ENCODE data around the gene MRPS6.

MRPS6 gene

GRCh38 chr21:34046917-34047316, 26.5 kb upstream of the MRPS6 start:
- no peaks in the 10 kb centered on the region for H3K9me3 Mint-ChIP-seq
- H3K27ac Mint-ChIP-seq = no peak overlapping the region
- ATAC-seq = no peak
- DNase-seq = no peak
- H3K36me3 Mint-ChIP-seq (ENCODE audit: low read depth) = no peaks in the 10 kb centered on the region
- H3K4me3 Mint-ChIP-seq = no peak overlapping the region
- peaks cover 14% of the 10 kb centered on the region for H3K4me1 Mint-ChIP-seq
- no peaks in the 10 kb centered on the region for H3K27me3 Mint-ChIP-seq

DNA sequence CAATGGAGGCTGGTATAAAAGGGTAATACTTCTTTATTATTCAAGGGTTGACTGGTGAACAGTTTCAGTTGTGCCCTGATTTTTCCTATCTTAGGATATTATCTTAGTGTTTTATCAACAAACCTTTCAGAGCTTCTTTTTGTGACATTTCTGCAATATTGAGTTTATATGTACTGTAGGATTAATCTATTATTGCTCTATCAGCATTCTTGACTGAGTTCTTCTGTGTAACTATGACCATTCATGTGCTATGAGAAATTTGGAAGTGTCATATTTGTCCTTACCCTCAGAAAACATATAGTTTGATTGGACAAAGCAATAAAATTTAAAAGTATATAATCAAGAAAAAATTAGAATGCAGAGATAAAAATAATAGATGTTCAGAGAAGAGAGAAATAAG, 25.5 kb upstream of the MRPS6 start:
- DNase-seq = no peak
- no peaks in the 10 kb centered on the region for H3K9me3 Mint-ChIP-seq
- no peaks in the 10 kb centered on the region for H3K27me3 Mint-ChIP-seq
- no peak overlapping the region for H3K27ac Mint-ChIP-seq
- H3K4me1 Mint-ChIP-seq = peaks cover 10% of the 10 kb centered on the region
- ATAC-seq = no peak
- no peak overlapping the region for H3K4me3 Mint-ChIP-seq
- H3K36me3 Mint-ChIP-seq (ENCODE audit: low read depth) = no peaks in the 10 kb centered on the region

- Mint-ChIP-seq H3K27ac (no peak overlapping the region), H3K9me3 (no peaks in the 10 kb centered on the region), H3K4me3 (no peak overlapping the region), H3K27me3 (no peaks in the 10 kb centered on the region), H3K36me3 (ENCODE audit: low read depth) (no peaks in the 10 kb centered on the region), H3K4me1 (no peaks in the 10 kb centered on the region)
- DNase-seq = no peak
- ATAC-seq = no peak
Measured at GRCh38 chr21:34052171-34052570, 21.2 kb upstream of the MRPS6 start.

DNA sequence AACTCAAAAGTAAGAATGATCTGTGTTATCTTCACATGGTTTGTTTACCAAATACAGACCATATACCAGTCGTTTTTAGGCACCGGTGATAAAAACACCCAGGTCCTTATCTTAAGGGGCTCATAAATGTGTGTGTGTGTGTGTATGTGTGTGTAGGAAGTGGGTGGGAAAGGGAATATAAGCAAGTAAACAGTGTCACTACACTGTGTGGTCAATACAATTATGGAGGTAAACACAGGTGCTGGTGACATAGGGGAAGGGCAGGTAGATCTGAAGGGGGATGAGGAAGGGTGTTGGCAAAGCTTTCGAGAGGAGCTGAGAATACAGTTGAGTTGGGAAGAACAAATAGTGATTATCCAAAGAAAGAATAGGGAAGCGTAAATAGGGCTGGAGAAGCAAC, 19.1 kb upstream of the MRPS6 start:
- no peaks in the 10 kb centered on the region for H3K4me1 Mint-ChIP-seq
- DNase-seq (no peak), ATAC-seq (no peak)
- H3K9me3 Mint-ChIP-seq = no peaks in the 10 kb centered on the region
- H3K36me3 Mint-ChIP-seq (ENCODE audit: low read depth) = no peaks in the 10 kb centered on the region
- H3K4me3 Mint-ChIP-seq = no peak overlapping the region
- no peak overlapping the region for H3K27ac Mint-ChIP-seq
- H3K27me3 Mint-ChIP-seq = no peaks in the 10 kb centered on the region

GRCh38 chr21:34055615-34056014, 17.8 kb upstream of the MRPS6 start:
- no peaks in the 10 kb centered on the region for H3K4me1 Mint-ChIP-seq
- no peaks in the 10 kb centered on the region for H3K9me3 Mint-ChIP-seq
- ATAC-seq (no peak), DNase-seq (no peak)
- H3K27ac Mint-ChIP-seq = no peak overlapping the region
- H3K4me3 Mint-ChIP-seq = no peak overlapping the region
- no peaks in the 10 kb centered on the region for H3K36me3 Mint-ChIP-seq (ENCODE audit: low read depth)
- no peaks in the 10 kb centered on the region for H3K27me3 Mint-ChIP-seq

GRCh38 chr21:34061983-34062382, 11.4 kb upstream of the MRPS6 start:
- H3K4me3 Mint-ChIP-seq = no peak overlapping the region
- DNase-seq = no peak
- H3K27ac Mint-ChIP-seq = no peak overlapping the region
- H3K9me3 Mint-ChIP-seq = peaks cover 6% of the 10 kb centered on the region
- no peaks in the 10 kb centered on the region for H3K4me1 Mint-ChIP-seq
- no peak for ATAC-seq
- H3K36me3 Mint-ChIP-seq (ENCODE audit: low read depth) = no peaks in the 10 kb centered on the region
- H3K27me3 Mint-ChIP-seq = no peaks in the 10 kb centered on the region

- no peak for ATAC-seq
- H3K4me3 Mint-ChIP-seq = no peak overlapping the region
- no peak overlapping the region for H3K27ac Mint-ChIP-seq
- H3K4me1 Mint-ChIP-seq = no peaks in the 10 kb centered on the region
- no peak for DNase-seq
- H3K36me3 Mint-ChIP-seq (ENCODE audit: low read depth) = no peaks in the 10 kb centered on the region
- no peaks in the 10 kb centered on the region for H3K27me3 Mint-ChIP-seq
- peaks cover 6% of the 10 kb centered on the region for H3K9me3 Mint-ChIP-seq
Measured at GRCh38 chr21:34065027-34065426, 8.4 kb upstream of the MRPS6 start.

GRCh38 chr21:34071683-34072082, 1.7 kb upstream of the MRPS6 start:
- Mint-ChIP-seq H3K4me1 (peaks cover 27% of the 10 kb centered on the region), H3K36me3 (ENCODE audit: low read depth) (peaks cover 26% of the 10 kb centered on the region), H3K27ac (no peak overlapping the region), H3K4me3 (no peak overlapping the region), H3K9me3 (no peaks in the 10 kb centered on the region), H3K27me3 (no peaks in the 10 kb centered on the region)
- DNase-seq (no peak), ATAC-seq (no peak)

DNA sequence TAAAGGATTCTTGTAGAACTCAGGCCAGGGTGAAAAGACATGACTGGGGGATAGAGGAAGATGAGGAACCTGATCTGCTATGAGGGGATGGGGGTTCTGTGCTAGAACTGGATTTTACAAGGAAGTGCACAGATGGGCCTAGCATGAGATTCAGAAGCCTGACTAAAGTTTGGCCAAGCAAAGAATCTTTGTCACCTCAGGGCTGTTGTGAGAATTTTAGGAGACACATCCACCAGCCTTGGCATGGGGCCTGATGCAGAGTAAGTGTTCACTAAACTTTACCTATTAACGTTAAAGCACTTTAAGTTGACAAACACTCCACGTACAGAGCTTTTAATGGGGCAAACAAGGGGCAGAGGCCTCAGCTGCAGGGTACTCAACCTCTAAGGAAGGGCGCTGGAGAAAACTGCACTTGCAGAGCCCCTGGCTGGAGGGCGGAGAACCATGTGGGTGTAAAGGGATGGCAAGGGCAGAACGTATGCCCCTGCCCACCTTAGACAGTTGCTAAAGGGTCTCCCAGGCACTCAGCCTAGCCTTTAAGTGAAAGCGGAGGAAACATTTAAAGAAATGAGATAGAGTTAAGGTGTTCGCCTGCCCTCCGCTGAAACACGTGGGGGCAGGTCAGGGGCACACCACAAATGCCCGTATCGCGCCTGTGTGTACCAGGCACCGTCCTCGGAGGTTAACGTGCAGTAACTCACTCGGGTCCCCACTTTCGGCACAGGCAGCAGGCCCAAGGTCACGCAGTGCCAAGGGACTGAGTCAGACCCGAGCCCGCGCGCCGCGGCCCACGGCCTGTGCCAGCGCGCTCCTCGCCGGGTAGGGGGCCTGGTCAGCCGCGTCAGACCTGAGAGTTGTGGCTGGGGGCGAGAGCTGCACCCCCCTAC, 990 bp upstream of the MRPS6 start:
- Mint-ChIP-seq H3K27me3 (no peaks in the 10 kb centered on the region), H3K27ac (peak overlapping the region; percentile 81), H3K4me1 (peaks cover 34% of the 10 kb centered on the region), H3K9me3 (no peaks in the 10 kb centered on the region), H3K4me3 (peak overlapping the region; percentile 71), H3K36me3 (ENCODE audit: low read depth) (peaks cover 30% of the 10 kb centered on the region)
- peak; percentile 24 for DNase-seq
- ATAC-seq = no peak

DNA sequence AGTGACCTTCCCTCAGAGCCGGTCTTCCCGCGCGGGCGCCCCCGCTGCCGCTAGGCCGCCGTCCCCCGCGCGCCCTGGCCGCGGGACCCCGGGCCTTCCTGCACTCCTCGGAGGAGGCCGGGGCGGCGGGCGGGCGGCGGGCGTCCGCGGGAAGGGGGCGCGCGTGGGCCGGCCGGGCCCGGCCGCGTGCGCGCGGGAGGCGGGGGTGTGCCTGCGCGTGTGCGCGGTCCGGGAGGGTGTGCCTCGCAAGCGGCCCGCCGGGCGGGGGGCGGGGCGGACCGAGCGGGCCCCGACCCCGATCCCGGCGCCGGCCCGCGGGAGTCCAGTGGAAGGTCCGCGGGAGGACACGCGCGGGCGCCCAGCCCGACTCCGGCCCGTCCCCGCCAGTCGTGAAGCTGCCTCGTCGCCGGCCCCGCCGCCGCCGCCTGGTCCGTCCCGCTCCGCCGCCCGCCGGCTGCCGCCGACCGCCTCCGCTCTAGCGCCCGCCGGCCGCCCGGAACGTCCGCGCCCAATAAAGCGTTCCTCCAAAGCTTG, 438 bp downstream of the MRPS6 start:
- DNase-seq (peak; percentile 42), ATAC-seq (peak; percentile 31)
- Mint-ChIP-seq H3K36me3 (ENCODE audit: low read depth) (peaks cover 37% of the 10 kb centered on the region), H3K27me3 (no peaks in the 10 kb centered on the region), H3K27ac (peak overlapping the region; percentile 93), H3K4me3 (peak overlapping the region; percentile 92), H3K9me3 (no peaks in the 10 kb centered on the region), H3K4me1 (peaks cover 47% of the 10 kb centered on the region)

- Mint-ChIP-seq H3K36me3 (ENCODE audit: low read depth) (peaks cover 43% of the 10 kb centered on the region), H3K27ac (peak overlapping the region; percentile 93), H3K4me1 (peaks cover 53% of the 10 kb centered on the region), H3K4me3 (peak overlapping the region; percentile 92), H3K9me3 (no peaks in the 10 kb centered on the region), H3K27me3 (no peaks in the 10 kb centered on the region)
- DNase-seq = no peak
- ATAC-seq = no peak
Measured at GRCh38 chr21:34074283-34075090, 1.1 kb downstream of the MRPS6 start.

- Mint-ChIP-seq H3K4me1 (peaks cover 59% of the 10 kb centered on the region), H3K27me3 (no peaks in the 10 kb centered on the region), H3K4me3 (peak overlapping the region; percentile 92), H3K9me3 (no peaks in the 10 kb centered on the region), H3K27ac (peak overlapping the region; percentile 93), H3K36me3 (ENCODE audit: low read depth) (peaks cover 48% of the 10 kb centered on the region)
- ATAC-seq (no peak), DNase-seq (no peak)
Measured at GRCh38 chr21:34075091-34075425, 1.7 kb downstream of the MRPS6 start.

- peak overlapping the region; percentile 93 for H3K27ac Mint-ChIP-seq
- peaks cover 58% of the 10 kb centered on the region for H3K36me3 Mint-ChIP-seq (ENCODE audit: low read depth)
- no peaks in the 10 kb centered on the region for H3K27me3 Mint-ChIP-seq
- no peaks in the 10 kb centered on the region for H3K9me3 Mint-ChIP-seq
- DNase-seq (no peak), ATAC-seq (no peak)
- H3K4me1 Mint-ChIP-seq = peaks cover 68% of the 10 kb centered on the region
- peak overlapping the region; percentile 92 for H3K4me3 Mint-ChIP-seq
Measured at GRCh38 chr21:34075760-34076660, 2.6 kb downstream of the MRPS6 start.

- H3K9me3 Mint-ChIP-seq = no peaks in the 10 kb centered on the region
- H3K27ac Mint-ChIP-seq = peak overlapping the region; percentile 93
- H3K4me3 Mint-ChIP-seq = peak overlapping the region; percentile 92
- H3K36me3 Mint-ChIP-seq (ENCODE audit: low read depth) = peaks cover 64% of the 10 kb centered on the region
- no peaks in the 10 kb centered on the region for H3K27me3 Mint-ChIP-seq
- peaks cover 75% of the 10 kb centered on the region for H3K4me1 Mint-ChIP-seq
- DNase-seq = no peak
- no peak for ATAC-seq
Measured at GRCh38 chr21:34076835-34077234, 3.5 kb downstream of the MRPS6 start.

Measured in activated naive CD8-positive, alpha-beta T cell treated with anti-CD3 and anti-CD28 coated beads, Interleukin-2, amount 50 U/mL, for 24 hours (primary cell).